Activated T-cell treated with anti-CD3 and anti-CD28 coated beads, Interleukin-2, amount 50 U/mL, for 48 hours (primary cell): ENCODE results near the gene TGIF1.
"Not testable (repeated sequence)": the region's sequence is repeated elsewhere in the genome, so short reads cannot be mapped to it uniquely, and the experiment has no call there.

Experiments
- DNase-seq, 2 experiments: peaks; one replicate each; pipeline ENCODE4 v3.0.0-alpha.2; 2020

TGIF1 gene

DNA sequence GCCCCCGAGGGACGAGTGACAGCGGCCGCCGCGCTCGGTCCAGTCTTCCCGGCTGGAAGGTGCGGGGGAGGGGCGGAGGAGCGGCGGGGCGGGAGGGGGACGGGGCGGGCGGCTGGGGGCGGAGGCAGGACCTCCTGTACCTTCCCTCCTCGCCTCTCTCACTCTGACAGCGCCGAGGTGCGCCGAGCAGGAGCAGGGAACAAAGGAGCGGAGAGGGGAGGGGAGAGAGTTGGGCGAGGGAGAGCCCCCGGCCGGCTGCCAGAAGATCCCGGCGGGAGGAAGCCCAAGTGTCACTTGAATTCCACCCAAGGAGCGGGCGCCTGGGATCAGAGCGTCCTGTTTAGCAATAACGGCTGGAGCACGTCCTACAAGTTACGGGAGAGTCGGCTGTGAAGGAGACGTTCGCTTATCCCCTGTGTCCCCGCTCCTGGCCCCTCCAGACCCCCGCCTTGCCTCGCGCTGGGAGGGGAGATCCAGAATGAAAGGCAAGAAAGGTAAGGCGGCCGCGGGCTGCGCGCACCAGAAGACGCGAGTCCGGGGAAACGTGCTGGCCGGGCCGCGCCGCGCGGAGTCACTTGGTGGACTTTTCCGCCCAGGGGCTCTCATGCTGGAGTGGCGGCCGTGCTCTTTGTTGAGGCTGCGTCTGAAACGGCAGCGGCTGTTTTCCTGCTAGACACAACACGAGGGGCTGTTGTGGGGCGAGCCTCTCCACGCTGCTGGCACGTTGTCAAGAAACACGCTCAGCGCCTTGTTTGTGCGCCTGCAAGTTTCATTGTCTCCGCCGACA, at the start of gene TGIF1:
Gene TGIF1, plus strand, starts transcription at position 161 of the 787 bp plus-strand sequence. Its CDS starts 318 bp downstream, at position 479.
- peak; percentile 74 to 75 for DNase-seq

DNA sequence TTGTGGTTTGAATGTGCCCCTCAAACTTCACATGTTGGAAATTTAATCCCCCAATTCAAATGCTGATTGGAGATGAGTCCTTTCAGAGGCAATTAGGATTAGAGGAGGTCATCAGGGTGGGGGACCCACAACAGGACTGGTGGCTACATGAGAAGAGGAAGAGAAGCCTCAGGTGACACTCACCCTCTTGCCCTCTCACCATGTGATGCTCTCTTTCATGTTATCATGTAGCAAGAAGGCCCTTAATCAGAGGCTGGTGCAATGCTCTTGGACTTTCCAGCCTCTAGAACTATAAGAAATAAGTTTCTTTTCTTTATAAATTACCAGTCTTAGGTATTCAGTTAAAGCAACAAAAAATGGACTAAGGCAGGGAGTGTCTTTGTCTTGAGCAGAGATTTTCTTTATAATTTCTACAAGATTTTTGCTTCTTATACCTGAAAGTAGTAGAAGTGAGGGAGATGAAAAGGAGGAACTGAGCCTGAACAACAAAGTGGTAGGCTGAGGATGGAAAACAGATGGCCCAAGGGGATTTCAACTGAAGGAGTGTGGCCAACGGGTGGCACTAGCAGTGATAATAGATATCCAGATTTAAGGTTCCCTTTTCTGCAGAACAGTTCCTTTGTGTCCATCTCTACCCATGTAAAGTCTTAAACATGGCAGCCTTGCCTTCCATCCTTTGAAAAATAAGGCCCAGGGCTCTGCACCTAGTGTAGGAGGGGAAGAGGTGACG, 49.2 kb upstream of the TGIF1 start:
- no peak for DNase-seq

DNA sequence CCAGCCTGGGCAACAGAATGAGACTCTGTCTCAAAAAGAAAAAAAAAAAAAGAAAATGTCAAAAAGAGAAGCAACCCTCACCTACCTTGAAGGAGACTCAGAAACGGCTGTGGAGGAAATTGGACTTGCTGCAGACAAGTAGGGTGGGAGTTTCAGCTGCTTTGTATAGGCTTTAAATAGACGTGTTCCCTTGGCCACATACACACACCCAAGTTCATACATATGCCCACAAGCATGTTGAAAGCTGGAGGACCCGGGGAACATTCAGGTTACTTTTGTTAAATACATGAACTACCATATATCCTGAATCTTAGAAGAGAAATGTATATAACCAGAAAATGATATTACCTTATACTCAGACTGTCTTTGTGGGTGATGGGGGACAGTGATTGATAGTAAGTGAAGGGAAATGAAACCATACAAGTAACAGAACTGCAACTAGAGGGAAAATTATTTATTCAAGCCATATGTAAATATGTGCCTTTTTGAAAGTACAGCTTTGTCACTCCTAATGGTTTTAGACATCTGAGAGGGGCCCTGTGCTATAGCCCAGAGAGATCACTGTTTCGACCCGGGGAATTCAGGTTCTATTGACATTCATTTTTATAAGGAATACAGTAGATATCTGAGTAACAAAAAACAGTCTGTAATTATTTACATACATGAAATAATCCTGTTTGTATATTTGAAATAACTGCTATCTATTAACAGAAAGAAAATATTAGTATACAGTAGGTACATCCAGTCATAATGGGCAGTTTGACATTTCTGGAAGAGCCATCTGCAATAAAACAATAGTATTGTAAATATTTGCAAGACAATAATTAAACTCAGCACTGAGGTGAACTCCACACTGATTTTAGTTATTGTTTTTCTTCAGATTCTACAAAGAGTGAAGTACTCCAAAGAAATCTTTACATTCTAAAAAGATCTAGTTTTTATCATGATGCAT, 48.0 kb upstream of the TGIF1 start:
- DNase-seq, result no peak

DNA sequence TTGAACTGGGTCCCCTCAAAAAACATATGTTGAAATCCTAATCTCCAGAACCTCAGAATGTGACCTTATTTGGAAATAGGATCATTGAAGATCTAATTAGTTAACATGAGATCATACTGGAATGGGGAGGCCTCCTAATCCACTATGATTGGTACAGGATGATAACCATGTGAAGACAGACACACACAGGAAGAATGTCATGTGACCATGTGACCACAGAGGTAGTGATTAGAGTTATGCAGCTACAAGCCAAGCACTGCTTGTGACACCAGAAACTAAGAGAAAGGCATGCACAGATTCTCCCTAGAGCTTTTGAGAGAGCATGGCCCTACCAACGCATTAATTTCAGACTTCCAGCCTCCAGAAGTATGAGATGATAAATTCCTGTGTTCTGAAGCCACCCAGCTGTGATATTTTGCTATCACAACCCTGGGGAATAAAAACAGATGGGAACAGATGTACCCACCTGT, 47.0 kb upstream of the TGIF1 start:
- DNase-seq, result no peak

DNA sequence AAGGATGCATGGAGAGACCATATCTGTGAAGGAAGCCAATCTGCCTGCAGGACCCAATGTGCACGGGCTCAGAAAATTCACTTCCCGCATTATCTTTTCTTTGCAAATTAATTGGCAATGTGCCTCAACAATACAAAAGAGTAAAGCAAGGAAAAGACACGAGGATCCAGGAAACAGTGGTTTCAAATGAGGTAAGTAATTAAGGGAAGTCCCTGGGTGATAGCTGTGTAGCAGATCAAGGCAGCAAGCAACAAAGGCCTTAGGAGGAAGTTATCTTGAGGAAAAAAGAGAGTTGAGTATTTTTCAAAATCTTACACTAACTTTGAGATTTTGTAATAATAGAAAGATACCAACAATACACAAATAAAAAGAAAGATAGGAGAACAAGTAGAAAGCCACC, 44.3 kb upstream of the TGIF1 start:
- DNase-seq, result no peak

DNA sequence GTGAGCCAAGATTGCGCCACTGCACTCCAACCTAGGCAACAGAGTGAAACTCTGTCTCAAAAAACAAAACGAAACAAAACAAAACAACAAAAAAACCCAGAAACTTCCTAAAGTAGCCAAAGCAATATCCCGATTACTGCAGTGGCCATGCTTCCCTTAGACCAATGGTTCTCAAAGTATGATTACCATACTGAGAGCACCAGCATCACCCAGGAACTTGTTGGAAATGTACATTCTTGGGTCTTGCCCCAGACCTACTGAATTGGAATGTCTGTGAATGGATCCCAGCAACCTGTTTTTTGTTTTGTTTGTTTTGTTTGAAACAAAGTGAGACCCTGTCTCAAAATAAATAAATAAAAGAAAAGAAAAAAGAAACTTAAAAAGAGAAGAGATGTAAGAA, 41.9 kb upstream of the TGIF1 start:
- no peak for DNase-seq

DNA sequence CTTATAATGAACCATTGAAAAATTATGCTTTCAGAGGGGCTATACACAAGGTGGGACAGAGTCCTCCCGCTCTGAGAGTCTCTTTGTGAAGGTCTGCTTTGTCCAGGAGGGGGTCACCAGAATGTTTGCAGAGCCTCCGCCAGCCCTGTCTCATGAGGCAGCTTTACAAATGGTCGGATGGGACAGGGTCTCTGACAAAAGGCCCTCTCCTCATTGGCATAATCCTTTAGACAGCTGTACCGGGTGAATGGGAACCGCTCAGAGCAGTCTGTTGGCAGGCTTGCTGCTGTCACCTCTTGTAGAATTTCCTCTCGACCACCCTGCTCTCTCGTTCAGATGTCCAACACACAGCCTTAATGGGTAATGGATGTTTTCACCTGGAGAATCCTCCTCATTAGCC, 40.2 kb upstream of the TGIF1 start:
- no peak for DNase-seq

DNA sequence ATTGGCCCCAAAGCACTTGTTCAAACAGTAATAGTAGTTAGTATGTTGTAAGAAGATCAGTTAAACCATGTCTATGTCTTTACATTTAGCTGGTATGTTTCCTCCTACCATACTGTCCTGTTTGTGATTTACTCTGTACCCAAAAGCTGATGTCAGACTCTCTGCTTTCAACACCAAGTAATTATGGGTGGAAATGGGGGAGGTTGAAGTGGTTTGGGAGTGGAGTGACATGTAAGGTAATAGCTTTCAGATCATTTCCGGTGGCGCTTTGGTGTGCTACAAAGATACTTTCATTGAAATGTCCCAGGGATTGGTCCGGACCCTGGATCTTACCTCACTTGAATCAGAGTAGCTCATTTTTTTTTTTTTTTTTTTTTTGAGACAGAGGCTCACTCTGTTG, 39.7 kb upstream of the TGIF1 start:
- DNase-seq, result no peak

DNA sequence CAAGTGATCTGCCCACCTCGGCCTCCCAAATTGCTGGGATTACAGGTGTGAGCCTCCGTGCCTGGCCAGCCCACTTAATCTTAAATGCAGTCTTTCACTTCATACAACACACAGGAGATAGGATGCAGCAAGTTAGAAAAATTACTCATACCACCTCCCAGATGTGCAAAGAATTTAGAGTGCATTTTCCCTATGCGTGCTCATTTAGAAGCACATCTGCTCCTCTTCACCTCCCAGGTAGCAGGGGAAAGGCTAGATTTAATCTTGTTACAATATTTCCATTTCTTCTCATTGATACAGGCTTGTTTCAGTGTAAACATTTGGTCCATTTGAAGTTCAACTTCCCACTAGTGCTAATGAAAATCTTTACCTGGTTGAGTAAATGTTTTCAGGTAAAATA, 39.1 kb upstream of the TGIF1 start:
- not testable (repeated sequence) for DNase-seq

DNA sequence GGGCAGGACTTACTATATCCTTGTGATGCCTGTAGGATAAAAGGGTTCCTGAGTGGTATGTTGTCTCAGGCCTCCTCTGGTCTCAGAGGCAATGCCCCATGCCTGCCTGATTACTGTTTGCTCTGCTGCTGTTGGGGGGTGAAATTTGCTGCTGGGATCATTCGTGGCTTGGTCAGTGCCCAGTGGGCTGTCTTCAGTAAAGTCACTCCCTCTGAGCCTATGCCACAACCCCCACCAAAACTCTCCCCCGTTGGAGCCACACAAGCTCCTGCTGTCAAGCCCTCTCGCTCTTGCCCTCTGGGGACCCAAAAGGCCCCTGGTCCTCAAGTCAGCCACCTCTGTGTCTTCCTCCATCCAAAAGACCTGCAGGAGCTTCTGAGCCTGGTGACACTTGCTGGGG, 38.6 kb upstream of the TGIF1 start:
- DNase-seq, result peak in 1 of 2 experiments; percentile 19

DNA sequence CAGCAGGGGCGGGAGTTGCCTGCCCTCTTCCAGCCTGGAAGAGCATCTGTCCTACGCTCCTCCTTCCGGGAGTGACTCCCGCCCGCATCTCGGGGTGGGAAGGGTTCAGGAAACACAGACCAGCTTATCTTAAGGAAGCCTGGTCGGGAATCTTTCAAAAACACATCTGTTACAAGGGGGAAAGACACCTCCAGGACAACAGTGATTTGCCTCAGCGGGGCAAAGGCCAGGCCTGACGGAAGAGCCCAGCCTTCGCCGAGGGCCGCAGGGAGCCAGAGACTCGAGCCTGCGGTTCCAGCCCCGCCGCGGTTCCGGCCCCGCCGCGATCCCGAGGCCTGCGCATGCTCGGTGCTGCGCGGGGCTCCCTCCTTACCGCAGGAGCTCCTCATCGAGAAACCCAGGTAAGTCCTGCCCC, 38.1 kb upstream of the TGIF1 start:
- DNase-seq, result peak; percentile 38 to 49

DNA sequence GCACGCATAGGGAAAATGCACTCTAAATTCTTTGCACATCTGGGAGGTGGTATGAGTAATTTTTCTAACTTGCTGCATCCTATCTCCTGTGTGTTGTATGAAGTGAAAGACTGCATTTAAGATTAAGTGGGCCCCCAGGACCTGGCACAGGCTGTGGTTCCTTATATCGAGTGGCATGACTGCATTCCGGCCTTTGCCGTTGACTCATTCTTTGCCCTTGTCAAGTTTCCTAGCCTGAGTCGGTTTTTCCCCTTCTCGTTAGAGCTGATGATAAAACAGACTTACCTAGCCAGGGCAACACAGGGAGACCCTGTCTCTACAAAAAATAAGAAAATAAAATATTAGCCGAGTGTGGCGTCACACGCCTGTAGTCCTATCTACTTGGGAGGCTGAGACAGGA, 37.4 kb upstream of the TGIF1 start:
- peak; percentile 50 to 65 for DNase-seq

DNA sequence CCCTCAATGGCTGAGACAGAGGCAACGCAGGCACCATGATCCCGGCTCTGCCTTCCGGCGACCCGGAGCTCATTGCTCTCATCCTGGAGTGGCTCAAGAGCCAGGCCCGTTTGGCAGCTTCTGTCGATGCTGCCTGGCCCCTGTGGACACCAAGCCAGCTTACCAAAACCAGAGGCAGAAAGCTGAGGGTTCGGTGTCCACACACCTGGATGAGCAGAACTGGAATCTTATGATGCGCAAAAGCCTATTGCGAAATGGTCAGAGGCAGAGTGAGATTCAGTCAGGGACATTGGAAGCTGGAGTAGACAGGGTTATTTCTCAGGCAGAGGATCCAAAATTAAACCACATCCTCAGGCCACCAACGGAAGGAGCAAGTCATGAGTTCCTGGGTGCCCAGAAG, 34.9 kb upstream of the TGIF1 start:
- DNase-seq, result no peak

DNA sequence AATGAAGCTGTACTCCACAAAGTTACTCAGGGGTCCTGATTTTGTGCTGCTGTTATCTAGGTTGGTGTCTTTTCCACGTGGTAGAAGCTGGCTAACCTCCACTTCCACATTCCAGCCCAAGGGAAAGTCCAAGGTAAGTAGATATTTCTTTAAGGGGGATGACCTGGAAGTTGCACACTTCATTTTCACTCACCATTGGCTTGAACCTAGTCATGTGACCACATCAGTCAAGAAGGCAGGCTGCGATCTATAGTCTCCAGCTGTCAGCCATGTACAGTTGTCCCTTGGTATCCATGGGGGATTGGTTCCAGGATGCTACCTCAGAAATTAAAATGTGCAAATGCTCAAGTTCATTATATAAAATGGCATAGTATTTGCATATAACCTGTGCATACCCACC, 31.9 kb upstream of the TGIF1 start:
- no peak for DNase-seq

DNA sequence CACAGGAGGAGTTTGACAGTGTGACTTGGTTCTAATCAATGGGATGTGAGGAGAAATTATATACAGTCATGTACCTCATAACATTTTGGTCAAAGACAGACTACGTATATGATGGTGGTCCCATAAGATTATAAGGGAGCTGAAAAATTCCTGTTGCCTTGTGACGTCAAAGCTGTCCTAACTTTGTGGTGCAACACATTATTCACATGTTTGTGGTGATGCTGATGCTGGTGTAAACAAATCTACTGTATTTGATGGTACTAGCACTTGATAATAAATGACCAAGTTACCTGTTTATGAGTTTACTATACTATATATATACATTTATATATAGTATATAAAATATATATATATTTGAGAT, 29.1 kb upstream of the TGIF1 start:
- DNase-seq, result no peak

DNA sequence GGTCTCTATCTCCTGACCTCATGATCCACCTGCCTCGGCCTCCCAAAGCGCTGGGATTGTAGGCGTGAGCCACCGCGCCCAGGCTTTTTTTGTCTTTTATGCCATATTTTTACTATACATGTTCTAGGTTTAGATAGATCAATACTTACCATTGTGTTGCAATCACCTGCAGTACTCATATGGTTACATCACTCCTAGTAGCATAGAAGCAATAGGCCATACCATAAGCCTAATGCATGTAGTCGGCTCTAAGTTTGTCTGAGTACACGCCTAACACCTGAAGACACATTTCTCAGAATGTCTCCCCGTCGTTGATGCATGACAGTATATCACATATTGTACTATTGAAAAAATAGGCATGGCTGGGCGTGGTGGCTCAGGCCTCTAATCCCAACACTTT, 27.1 kb upstream of the TGIF1 start:
- DNase-seq, result no peak

DNA sequence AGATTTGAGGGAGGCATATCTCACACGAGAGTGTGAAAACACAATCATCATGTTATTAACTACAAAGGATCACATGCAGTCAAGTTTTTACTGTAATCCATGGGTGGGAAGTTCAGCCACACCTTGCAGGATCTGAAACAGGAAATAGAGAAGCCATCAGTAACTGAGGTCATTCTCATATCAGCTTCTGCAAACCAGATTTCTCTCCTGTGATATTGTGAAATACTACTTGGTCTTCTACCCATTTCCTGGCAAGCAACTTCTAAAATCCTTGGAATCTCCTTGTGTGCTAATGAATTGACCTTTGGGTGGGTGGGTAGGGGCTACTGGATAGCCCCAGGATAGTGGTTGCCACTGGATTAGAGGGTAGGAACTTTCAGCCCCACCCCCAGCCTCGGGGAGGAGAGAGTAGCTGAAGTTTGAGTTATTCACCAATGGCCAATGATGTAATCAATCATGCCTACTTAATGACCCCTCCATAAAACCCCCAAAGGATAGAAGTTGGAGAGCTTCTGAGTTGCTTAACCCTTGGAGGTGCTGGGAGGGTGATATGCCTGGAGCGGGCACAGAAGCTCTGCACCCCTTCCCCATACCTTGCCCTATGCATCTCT, 25.6 kb upstream of the TGIF1 start:
- DNase-seq, result no peak

DNA sequence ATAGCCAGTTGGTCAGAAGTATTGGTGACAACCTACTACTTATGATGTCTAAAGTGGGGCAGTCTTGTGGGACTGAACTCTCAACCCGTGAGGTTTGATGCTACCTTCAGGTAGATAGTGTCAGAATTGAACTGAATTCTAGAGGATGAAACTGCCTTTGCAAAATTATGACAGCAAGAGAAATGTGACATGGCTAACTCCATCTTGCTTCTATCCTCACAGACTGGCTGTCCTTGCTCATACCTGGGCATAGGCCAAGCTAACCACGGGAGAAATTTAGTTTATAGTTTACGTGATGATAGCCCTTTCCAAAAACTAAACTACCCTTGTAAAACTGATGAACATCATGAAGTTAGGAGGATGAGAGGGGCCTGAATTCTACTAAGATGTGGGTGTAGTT, 24.9 kb upstream of the TGIF1 start:
- no peak for DNase-seq

DNA sequence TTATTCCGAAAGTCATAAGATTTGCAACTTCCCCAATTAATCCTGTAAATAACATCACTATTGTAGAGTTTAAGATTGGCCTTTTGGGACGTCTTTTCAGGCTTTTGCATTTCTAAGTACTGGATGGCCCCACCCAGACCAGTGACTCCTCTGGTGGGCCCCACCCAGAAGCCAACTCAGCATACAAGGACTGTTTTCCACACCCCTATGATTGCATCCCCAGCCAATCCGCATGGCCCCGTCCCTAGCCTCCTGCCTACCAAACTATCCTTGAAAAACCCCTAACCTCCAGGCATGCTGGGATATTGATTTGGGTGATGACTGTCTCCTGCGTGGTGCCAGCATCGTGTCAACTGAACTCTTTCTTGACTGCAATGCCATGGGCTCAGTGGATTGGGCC, 24.5 kb upstream of the TGIF1 start:
- DNase-seq, result no peak

DNA sequence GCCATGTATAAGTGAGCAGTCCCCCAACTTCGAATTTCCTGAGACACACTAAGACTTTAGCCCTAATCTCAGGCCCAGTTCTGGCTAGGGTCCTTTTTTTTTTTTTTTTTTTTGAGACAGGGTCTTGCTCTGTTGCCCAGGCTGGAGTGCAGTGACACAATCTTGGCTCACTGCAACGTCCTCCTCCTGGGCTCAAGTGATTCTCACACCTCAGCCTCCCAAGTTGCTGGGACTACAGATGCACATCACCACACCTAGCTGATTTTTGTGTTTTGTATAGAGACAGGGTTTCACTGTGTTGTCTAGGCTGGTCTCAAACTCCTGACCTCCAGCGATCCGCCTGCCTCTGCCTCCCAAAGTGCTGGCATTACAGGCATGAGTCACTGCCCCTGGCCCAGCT, 23.9 kb upstream of the TGIF1 start:
- no peak for DNase-seq

DNA sequence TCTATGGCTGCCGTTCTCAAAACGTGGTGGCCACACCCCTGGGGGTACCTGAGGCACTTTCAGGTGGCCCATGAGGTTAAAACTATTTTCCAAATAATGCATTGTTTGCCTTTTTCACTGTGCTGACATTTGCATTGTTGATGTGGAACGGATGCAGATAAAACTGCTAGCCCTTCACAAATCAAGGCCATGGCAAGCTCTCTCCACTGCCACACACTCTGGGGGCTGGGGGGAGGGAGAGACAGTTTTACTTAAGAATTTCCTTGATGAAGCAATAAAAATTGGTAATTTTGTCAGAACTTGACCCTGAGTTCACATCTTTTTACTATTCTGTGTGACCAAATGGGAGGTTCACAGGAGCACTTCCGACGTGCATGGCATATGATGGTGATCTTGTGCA, 22.0 kb upstream of the TGIF1 start:
- no peak for DNase-seq

DNA sequence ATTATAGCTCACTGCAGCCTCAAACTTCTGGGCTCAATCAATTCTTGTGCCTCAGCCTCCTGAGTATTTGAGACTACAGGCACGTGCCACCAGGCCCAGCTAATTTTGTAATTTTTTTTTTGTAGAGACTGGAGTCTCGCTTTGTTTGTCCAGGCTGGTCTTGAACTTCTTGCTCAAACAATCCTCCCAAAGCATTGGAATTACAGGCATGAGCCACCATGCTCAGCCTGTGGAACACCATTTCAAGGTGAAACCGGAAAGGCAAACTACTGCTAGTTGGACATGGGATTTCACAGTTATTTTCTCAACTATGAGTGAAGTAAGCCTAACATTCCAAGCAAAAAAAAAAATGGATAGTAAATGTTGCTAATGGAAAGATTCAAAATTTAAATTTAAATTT, 20.9 kb upstream of the TGIF1 start:
- no peak for DNase-seq

DNA sequence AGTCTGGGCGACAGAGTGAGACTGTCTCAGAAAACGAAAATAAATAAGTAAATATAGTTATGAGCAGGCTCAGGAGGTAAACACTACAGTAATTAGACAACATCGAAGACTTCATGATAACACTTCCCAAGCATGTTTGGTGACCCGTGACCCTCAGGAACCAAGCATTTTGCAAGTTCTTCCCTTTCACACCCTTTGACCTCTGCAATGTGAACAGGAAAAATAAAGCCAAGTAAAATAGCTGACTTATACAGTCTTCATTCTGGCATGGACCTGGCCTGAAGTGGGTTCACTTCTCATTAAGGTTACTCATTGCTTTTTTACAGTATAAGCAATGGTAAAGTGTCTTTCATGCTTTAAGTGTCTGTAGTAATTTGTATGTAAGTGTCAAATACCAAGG, 15.3 kb upstream of the TGIF1 start:
- no peak for DNase-seq
